Mesendoderm (in vitro differentiated cells): Measurements from ENCODE around the gene MICU1.

Experiments
- DNase-seq: peaks from one replicate; pipeline ENCODE4 v3.0.0; 2013
- H2AK5ac ChIP-seq: 2 replicates; pipeline ENCODE4 v1.6.1; 2013; ENCODE audit warnings: low read length, inconsistent platforms
- H2BK120ac ChIP-seq: 2 replicates; pipeline ENCODE4 v1.6.1; 2013; ENCODE audit warnings: low read depth, mild to moderate bottlenecking, low read length, moderate library complexity, mixed read lengths
- H2BK15ac ChIP-seq: replicated peaks from 2 replicates; pipeline ENCODE4 v1.6.1; 2013; ENCODE audit warnings: low read depth, mild to moderate bottlenecking, moderate library complexity
- H2BK5ac ChIP-seq: 2 replicates; pipeline ENCODE4 v1.6.1; 2013; ENCODE audit warnings: low read length, inconsistent platforms
- H3K18ac ChIP-seq: 2 replicates; pipeline ENCODE4 v1.6.1; 2013; ENCODE audit warnings: mild to moderate bottlenecking, low read length, mixed read lengths
- H3K23ac ChIP-seq: one replicate; pipeline ENCODE4 v1.6.1; 2013; ENCODE audit warnings: low read length
- H3K27ac ChIP-seq: 2 replicates; pipeline ENCODE4 v1.5.1; 2013; ENCODE audit warnings: low read depth, mild to moderate bottlenecking, inconsistent platforms, low read length, moderate library complexity
- H3K27me3 ChIP-seq: 2 replicates; pipeline ENCODE4 v1.6.1; 2013; ENCODE audit warnings: low read length, control low read depth, mild to moderate bottlenecking, inconsistent platforms; ENCODE audit not compliant: insufficient read depth, poor library complexity
- H3K36me3 ChIP-seq: 2 replicates; pipeline ENCODE4 v1.6.1; 2013; ENCODE audit warnings: low read length, inconsistent platforms; ENCODE audit not compliant: control insufficient read depth, insufficient read depth
- H3K4ac ChIP-seq: one replicate; pipeline ENCODE4 v1.6.1; 2013; ENCODE audit warnings: low read depth, mild to moderate bottlenecking, low read length, moderate library complexity
- H3K4me1 ChIP-seq: 2 replicates; pipeline ENCODE4 v1.6.1; 2013; ENCODE audit warnings: low read depth, low read length, inconsistent platforms; ENCODE audit not compliant: control insufficient read depth
- H3K4me2 ChIP-seq: 2 replicates; pipeline ENCODE4 v1.6.1; 2013; ENCODE audit warnings: low read length
- H3K4me3 ChIP-seq: 2 replicates; pipeline ENCODE4 v1.5.1; 2013; ENCODE audit warnings: mild to moderate bottlenecking, low read length
- H3K56ac ChIP-seq: one replicate; pipeline ENCODE4 v1.6.1; 2013; ENCODE audit warnings: low read length
- H3K79me1 ChIP-seq: 2 replicates; pipeline ENCODE4 v1.6.1; 2013; ENCODE audit warnings: low read length, inconsistent platforms
- H3K79me2 ChIP-seq: 2 replicates; pipeline ENCODE4 v1.6.1; 2013; ENCODE audit warnings: mild to moderate bottlenecking, low read length; ENCODE audit not compliant: control insufficient read depth, insufficient read depth
- H3K9ac ChIP-seq: 2 replicates; pipeline ENCODE4 v1.6.1; 2013; ENCODE audit warnings: low read length, inconsistent platforms
- H4K5ac ChIP-seq: one replicate; pipeline ENCODE4 v1.6.1; 2013; ENCODE audit warnings: low read length
- H4K8ac ChIP-seq: one replicate; pipeline ENCODE4 v1.6.1; 2013; ENCODE audit warnings: low read depth, mild to moderate bottlenecking, control low read depth, low read length, moderate library complexity
- WGBS: extraction: QIAGEN DNeasy Blood & Tissue Kit; methylation state at CpG from one replicate; pipeline ENCODE4 v1.1.7; 2013; ENCODE audit warnings: low lambda C conversion rate, missing lambda C conversion rate; ENCODE audit not compliant: insufficient coverage; ENCODE audit errors: extremely low coverage; 5-methylcytosine and 5-hydroxymethylcytosine counted together

Gene MICU1

DNA sequence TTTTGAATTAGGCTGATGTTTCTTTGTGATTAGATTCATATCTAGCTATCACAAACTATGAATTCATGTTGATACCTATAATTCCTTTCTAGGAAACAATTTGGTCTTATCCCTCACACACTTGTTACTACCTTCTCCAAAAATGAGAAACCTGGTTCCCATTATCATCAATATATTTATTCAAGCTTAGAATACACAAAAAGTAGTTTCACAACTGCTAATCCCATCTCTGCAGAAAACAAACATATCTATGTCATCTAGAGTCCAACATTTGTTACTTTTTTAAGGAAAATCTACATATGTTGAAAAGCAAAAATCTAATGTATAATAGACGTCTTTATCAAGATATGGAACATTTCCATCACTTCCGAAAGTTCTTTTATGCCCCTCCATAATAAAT is 110.4 kb downstream of the MICU1 start:
- no peak for DNase-seq
- H3K4ac ChIP-seq = no peak overlapping the region
- H3K56ac ChIP-seq = no peak overlapping the region
- H3K36me3 ChIP-seq = no peaks in the 10 kb centered on the region
- no peaks in the 10 kb centered on the region for H3K79me2 ChIP-seq
- no peak overlapping the region for H2BK15ac ChIP-seq
- H3K79me1 ChIP-seq = no peaks in the 10 kb centered on the region
- no peak overlapping the region for H2BK5ac ChIP-seq
- H4K5ac ChIP-seq = no peak overlapping the region
- no peak overlapping the region for H2AK5ac ChIP-seq
- no peak overlapping the region for H4K8ac ChIP-seq
- no peaks in the 10 kb centered on the region for H3K27me3 ChIP-seq
- no peak overlapping the region for H2BK120ac ChIP-seq
- no peak overlapping the region for H3K23ac ChIP-seq
- no peak overlapping the region for H3K18ac ChIP-seq
- no peak overlapping the region for H3K27ac ChIP-seq
- H3K4me3 ChIP-seq = no peak overlapping the region
- WGBS = no CpG with 5 or more reads among the region's 2 CpGs
- H3K9ac ChIP-seq = no peak overlapping the region
- H3K4me1 ChIP-seq = no peaks in the 10 kb centered on the region
- no peak overlapping the region for H3K4me2 ChIP-seq

DNA sequence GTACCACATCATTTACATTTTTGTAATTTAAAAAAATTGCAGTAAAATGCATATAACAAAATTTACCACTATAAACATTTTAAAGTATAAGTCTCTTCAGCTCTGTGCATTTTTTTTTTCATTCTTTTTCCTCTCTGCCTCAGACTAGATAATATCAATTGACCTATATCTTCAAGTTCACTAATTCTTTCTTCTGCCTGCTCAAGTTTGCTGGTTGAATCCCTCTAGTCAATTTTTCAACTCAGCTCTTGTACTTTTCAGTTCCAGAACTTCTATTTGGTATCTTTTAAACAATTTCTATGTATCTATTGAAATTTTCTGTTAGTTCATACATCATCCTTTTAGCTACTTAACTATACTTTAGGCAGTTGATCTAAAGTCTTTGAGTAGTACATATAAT is 112.0 kb downstream of the MICU1 start:
- no peak overlapping the region for H2BK120ac ChIP-seq
- H3K56ac ChIP-seq = no peak overlapping the region
- no peak overlapping the region for H3K23ac ChIP-seq

DNA sequence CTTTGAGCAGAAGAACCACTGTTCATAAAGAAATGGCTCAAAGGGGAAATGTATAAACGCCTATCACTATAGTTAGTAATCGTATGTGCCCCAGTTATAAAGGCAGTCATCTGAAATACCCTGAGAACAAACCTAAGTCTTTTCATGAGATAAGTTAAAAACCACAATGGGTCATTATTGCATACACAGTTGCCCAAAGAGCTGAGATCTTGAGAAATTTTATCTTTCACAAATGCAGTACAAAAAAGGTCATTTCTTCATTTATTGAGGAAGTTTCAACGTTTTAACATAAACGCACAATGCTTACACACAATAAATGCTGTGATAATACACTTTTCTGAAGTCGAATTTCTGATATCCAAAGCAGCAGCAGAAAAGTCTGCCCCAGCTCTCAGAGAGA is 114.4 kb downstream of the MICU1 start:
- Histone ChIP-seq H3K4ac (no peak overlapping the region), H2BK5ac (no peak overlapping the region), H2BK120ac (no peak overlapping the region), H2AK5ac (no peak overlapping the region), H3K4me2 (no peak overlapping the region), H3K4me1 (no peaks in the 10 kb centered on the region), H3K36me3 (no peaks in the 10 kb centered on the region), H4K8ac (no peak overlapping the region), H3K79me1 (no peaks in the 10 kb centered on the region), H3K27ac (no peak overlapping the region), H3K56ac (no peak overlapping the region), H3K23ac (no peak overlapping the region), H3K9ac (no peak overlapping the region), H3K4me3 (no peak overlapping the region), H3K27me3 (no peaks in the 10 kb centered on the region), H4K5ac (no peak overlapping the region), H2BK15ac (no peak overlapping the region), H3K18ac (no peak overlapping the region), H3K79me2 (no peaks in the 10 kb centered on the region)
- no CpG with 5 or more reads among the region's 5 CpGs for whole genome bisulfite sequencing
- no peak for DNase-seq

More for the DNA sequence above, 112.0 kb downstream of the MICU1 start:
- Histone ChIP-seq H3K4me3 (no peak overlapping the region), H3K9ac (no peak overlapping the region), H4K8ac (no peak overlapping the region), H2BK15ac (no peak overlapping the region), H3K18ac (no peak overlapping the region), H2BK5ac (no peak overlapping the region), H4K5ac (no peak overlapping the region), H3K4me1 (no peaks in the 10 kb centered on the region), H3K27ac (no peak overlapping the region), H3K4ac (no peak overlapping the region), H3K79me2 (no peaks in the 10 kb centered on the region), H3K79me1 (no peaks in the 10 kb centered on the region), H2AK5ac (no peak overlapping the region), H3K36me3 (no peaks in the 10 kb centered on the region), H3K27me3 (no peaks in the 10 kb centered on the region), H3K4me2 (no peak overlapping the region)
- DNase-seq = no peak

DNA sequence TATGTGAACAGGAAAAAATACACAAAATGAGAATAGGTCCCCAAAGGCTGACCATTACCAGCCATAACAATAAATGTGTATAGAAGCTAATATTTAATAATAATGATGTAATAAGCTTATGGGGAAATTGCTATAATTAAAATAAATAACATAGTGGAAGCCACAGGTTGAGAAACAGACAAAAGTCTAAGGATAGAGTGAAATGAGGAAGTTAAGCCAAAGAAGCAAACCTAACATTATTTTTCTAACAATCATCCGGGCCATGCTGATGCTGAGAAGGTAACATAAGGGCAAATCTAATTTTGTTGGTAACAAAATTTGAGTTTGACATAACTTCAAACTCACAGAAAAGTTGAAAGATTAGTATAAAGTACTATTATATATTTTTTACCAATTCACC is 115.9 kb downstream of the MICU1 start:
- Histone ChIP-seq H2BK5ac (no peak overlapping the region), H3K4me3 (no peak overlapping the region), H3K4me1 (no peaks in the 10 kb centered on the region), H2AK5ac (no peak overlapping the region), H3K79me1 (no peaks in the 10 kb centered on the region), H3K79me2 (no peaks in the 10 kb centered on the region), H3K23ac (no peak overlapping the region), H2BK120ac (no peak overlapping the region), H3K36me3 (no peaks in the 10 kb centered on the region), H4K5ac (no peak overlapping the region), H3K56ac (no peak overlapping the region), H3K27ac (no peak overlapping the region), H3K9ac (no peak overlapping the region), H3K4me2 (no peak overlapping the region), H4K8ac (no peak overlapping the region), H3K27me3 (no peaks in the 10 kb centered on the region), H3K18ac (no peak overlapping the region), H3K4ac (no peak overlapping the region), H2BK15ac (no peak overlapping the region)
- DNase-seq = no peak
- WGBS = no CpG with 5 or more reads among the region's 1 CpG

DNA sequence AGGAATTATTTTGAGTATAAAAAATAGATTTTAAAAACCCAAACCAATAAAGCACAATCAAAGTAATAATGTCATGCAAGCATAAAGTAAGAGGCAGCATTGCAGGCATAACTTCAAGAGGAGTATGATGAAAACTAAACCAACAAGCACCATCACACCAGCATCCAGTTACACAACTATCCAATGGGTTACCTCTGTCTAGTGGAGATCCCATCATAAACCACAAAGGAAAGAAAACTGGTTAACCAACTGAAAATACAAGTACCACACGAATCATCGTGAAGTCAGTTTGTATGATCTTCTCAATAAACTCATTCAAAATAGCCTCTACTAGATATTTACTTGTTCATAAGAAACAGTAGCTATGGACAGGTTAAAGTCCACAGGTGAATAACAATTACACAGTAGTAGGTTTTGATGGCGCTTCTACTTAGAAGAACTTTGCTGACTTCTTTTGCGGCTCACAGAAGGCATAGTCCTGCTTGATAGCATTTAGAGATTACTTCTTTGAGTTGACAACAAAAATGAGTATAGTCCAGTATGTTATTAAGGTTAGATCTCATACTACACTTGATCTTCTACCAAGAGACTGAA is 116.6 kb downstream of the MICU1 start:
- WGBS = no CpG with 5 or more reads among the region's 4 CpGs
- Histone ChIP-seq H3K27ac (no peak overlapping the region), H3K4me2 (no peak overlapping the region)

DNA sequence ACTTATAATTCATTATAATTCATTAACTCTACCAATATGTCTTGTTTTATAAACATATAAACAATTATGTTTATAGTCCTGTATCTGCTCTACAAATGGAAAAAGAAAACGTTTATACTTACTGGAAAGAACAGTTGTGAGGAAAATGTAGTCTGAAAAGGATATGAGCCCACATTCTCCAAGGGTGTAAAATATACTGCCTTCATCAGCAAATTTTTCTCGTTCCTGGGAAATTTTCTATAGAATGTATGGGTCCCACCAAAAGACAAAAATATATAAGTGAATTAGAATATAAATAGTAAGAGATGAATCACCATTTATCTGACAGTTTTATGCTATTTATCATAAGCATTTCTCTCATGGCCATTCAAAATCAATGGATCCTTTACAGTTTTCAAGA is 117.8 kb downstream of the MICU1 start:
- H3K27ac ChIP-seq = no peak overlapping the region
- no peak overlapping the region for H3K56ac ChIP-seq
- H3K36me3 ChIP-seq = no peaks in the 10 kb centered on the region
- no peak overlapping the region for H3K4me2 ChIP-seq
- no peak overlapping the region for H3K23ac ChIP-seq
- H3K27me3 ChIP-seq = no peaks in the 10 kb centered on the region
- H3K4me1 ChIP-seq = no peaks in the 10 kb centered on the region
- no peak overlapping the region for H2BK15ac ChIP-seq
- H2BK120ac ChIP-seq = no peak overlapping the region
- no peak overlapping the region for H3K4me3 ChIP-seq
- H3K18ac ChIP-seq = no peak overlapping the region
- H2BK5ac ChIP-seq = no peak overlapping the region
- H3K9ac ChIP-seq = no peak overlapping the region
- no peak for DNase-seq
- H4K8ac ChIP-seq = no peak overlapping the region
- no peaks in the 10 kb centered on the region for H3K79me2 ChIP-seq
- H3K4ac ChIP-seq = no peak overlapping the region
- H4K5ac ChIP-seq = no peak overlapping the region
- no peaks in the 10 kb centered on the region for H3K79me1 ChIP-seq
- H2AK5ac ChIP-seq = no peak overlapping the region
- no CpG with 5 or more reads among the region's 2 CpGs for WGBS

More for the DNA sequence above, 116.6 kb downstream of the MICU1 start:
- Histone ChIP-seq H4K5ac (no peak overlapping the region), H3K79me2 (no peaks in the 10 kb centered on the region), H3K27me3 (no peaks in the 10 kb centered on the region), H3K56ac (no peak overlapping the region), H2BK5ac (no peak overlapping the region), H3K4ac (no peak overlapping the region), H3K36me3 (no peaks in the 10 kb centered on the region), H3K79me1 (no peaks in the 10 kb centered on the region), H2BK15ac (no peak overlapping the region), H3K4me1 (no peaks in the 10 kb centered on the region), H3K4me3 (no peak overlapping the region), H3K9ac (no peak overlapping the region), H3K23ac (no peak overlapping the region), H4K8ac (no peak overlapping the region), H2BK120ac (no peak overlapping the region), H3K18ac (no peak overlapping the region), H2AK5ac (no peak overlapping the region)
- DNase-seq = no peak
